Measurements from ENCODE around the gene CORO2A. TPM values are rescaled to one million over a fixed set of nuclear protein-coding genes. Genes with fewer than 3 reads are reported as not detected.

Gene CORO2A
- total RNA-seq, 1 donor from 2014 or later: 0.78 TPM

DNA sequence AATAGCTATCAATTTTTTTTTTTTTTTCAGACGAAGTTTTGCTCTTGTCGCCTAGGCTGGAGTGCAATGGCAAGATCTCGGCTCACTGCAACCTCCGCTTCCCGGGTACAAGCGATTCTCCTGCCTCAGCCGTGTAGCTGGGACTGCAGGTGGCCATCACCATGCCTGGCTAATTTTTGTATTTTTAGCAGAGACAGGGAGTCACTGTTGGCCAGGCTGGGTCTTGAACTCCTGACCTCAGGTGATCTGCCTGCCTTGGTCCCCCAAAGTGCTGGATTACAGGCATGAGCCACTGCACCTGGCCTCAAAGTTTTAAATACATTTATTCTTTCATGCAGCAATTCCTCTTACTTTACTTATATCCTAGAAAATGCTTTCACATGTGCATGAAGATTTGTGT, 91.0 kb downstream of the CORO2A start:
- DNase-seq: no peak
- CTCF ChIA-PET: interaction anchor here (0.7 to 1.0 kb wide), 3 partner anchors 8 to 222 kb away, joined by 3 read pairs; no protein-coding TSS in a partner anchor
- TF ChIP-seq, protein P1, sequence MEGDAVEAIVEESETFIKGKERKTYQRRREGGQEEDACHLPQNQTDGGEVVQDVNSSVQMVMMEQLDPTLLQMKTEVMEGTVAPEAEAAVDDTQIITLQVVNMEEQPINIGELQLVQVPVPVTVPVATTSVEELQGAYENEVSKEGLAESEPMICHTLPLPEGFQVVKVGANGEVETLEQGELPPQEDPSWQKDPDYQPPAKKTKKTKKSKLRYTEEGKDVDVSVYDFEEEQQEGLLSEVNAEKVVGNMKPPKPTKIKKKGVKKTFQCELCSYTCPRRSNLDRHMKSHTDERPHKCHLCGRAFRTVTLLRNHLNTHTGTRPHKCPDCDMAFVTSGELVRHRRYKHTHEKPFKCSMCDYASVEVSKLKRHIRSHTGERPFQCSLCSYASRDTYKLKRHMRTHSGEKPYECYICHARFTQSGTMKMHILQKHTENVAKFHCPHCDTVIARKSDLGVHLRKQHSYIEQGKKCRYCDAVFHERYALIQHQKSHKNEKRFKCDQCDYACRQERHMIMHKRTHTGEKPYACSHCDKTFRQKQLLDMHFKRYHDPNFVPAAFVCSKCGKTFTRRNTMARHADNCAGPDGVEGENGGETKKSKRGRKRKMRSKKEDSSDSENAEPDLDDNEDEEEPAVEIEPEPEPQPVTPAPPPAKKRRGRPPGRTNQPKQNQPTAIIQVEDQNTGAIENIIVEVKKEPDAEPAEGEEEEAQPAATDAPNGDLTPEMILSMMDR (IDR thresholded peaks at IDR 0.05): no peak

DNA sequence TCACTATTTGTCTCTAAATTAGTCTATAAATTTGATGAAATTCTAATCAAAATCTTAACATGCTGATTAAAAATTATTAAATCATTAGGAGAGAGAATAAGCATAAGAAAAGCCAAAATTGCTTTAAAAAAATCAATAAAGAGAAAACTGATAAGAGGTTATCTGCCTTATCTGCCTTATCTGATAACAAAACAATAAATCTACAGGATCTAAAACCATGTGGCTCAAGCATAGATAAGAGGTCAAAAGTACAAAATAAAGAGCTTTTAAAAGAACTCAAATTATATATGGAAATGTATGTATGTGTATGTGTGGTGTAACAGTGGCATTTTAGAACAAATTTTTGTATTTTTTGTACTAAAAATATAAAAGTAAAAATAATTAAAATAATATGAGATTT, 92.0 kb downstream of the CORO2A start:
- intact Hi-C loops (cut with micrococcal nuclease): loop anchor here (1.0 to 10.0 kb wide), 2 partner anchors 8 to 466 kb away; partner anchors contain the start of genes NCBP1 and TSTD2
- Mint-ChIP-seq H3K4me1 (peaks cover 72% of the 10 kb centered on the region), H3K27me3 (no peaks in the 10 kb centered on the region), H3K9me3 (no peaks in the 10 kb centered on the region), H3K36me3 (ENCODE audit: low read depth) (peaks cover 23% of the 10 kb centered on the region), H3K4me3 (no peak overlapping the region), H3K27ac (no peak overlapping the region)
- TF ChIP-seq, protein P1 (IDR thresholded peaks at IDR 0.05): no peak
- CTCF ChIA-PET: no interaction called here
- POLR2A ChIA-PET: interaction anchor here (1.0 to 1.7 kb wide), 2 partner anchors 19 to 55 kb away, joined by 3 to 7 read pairs; partner anchors contain the start of gene TRIM14
- ATAC-seq (ENCODE audit: low read depth) (no peak), DNase-seq (no peak)

More for the DNA sequence above, 91.0 kb downstream of the CORO2A start:
- ATAC-seq (ENCODE audit: low read depth): no peak
- H3K27ac Mint-ChIP-seq: peak overlapping the region; percentile 84
- intact Hi-C loops (cut with micrococcal nuclease): loop anchor here (10.0 kb wide), 1 partner anchor 467 kb away; the partner anchor contains the start of genes NCBP1 and TSTD2
- H3K36me3 Mint-ChIP-seq (ENCODE audit: low read depth): peaks cover 15% of the 10 kb centered on the region
- POLR2A ChIA-PET: interaction anchor here (0.6 to 1.4 kb wide), 7 partner anchors 17 to 179 kb away, joined by 3 to 14 read pairs (median 7); partner anchors contain the start of genes CORO2A, NANS, TBC1D2 and TRIM14
- H3K9me3 Mint-ChIP-seq: no peaks in the 10 kb centered on the region
- H3K4me3 Mint-ChIP-seq: peak overlapping the region; percentile 42
- peaks cover 82% of the 10 kb centered on the region for H3K4me1 Mint-ChIP-seq
- H3K27me3 Mint-ChIP-seq: no peaks in the 10 kb centered on the region

DNA sequence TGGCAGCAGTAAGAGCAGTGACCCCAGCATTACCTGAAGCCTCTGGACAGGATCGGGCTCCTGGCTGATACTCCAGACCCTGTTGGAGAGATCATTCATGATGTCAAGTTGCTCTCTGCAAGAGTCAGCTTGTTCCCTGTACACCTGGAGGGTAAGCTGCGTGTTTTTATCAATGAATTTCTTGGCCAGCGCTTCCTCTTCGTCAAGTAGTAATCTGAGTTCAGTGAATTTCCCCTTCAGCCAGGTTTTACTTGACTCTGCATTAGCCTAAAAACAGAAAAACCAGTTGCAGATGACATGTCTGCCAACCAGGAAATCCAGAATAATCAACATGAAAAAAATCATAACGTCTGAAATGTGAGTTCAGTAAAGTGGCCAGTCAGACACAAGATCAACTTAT, 92.5 kb downstream of the CORO2A start:
- Mint-ChIP-seq H3K36me3 (ENCODE audit: low read depth) (peaks cover 27% of the 10 kb centered on the region), H3K27ac (peak overlapping the region; percentile 68), H3K4me3 (peak overlapping the region; percentile 28), H3K27me3 (no peaks in the 10 kb centered on the region), H3K4me1 (peaks cover 67% of the 10 kb centered on the region), H3K9me3 (no peaks in the 10 kb centered on the region)
- CTCF ChIA-PET: no interaction called here
- POLR2A ChIA-PET: interaction anchor here (1.0 to 1.7 kb wide), 2 partner anchors 19 to 55 kb away, joined by 3 to 7 read pairs; partner anchors contain the start of gene TRIM14
- no peak for ATAC-seq (ENCODE audit: low read depth)
- TF ChIP-seq, protein P1 (IDR thresholded peaks at IDR 0.05): no peak
- no peak for DNase-seq
- intact Hi-C loops (cut with micrococcal nuclease): loop anchor here (1.0 to 10.0 kb wide), 2 partner anchors 8 to 465 kb away; partner anchors contain the start of genes NCBP1 and TSTD2

DNA sequence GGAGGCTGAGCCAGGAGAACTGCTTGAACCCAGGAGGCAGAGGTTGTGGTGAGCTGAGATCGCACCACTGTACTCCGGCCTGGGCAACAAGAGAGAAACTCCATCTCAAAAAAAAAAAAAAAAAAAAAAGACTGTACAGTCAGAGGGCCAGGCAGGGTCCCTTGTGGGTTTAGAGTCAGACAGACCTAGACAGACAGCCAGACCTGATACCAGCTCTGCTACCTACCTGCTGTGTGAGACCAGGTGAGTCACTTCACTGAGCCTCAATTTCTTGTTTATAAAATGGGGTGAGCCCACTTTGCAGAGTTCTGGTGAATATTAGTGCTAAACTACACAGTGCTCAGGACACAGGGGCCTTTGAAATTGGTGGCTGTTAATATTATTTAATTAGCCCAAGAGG, 93.1 kb downstream of the CORO2A start:
- CTCF ChIA-PET: no interaction called here
- H3K27me3 Mint-ChIP-seq: no peaks in the 10 kb centered on the region
- peaks cover 29% of the 10 kb centered on the region for H3K36me3 Mint-ChIP-seq (ENCODE audit: low read depth)
- H3K9me3 Mint-ChIP-seq: no peaks in the 10 kb centered on the region
- no peak for DNase-seq
- POLR2A ChIA-PET: interaction anchor here (0.6 to 1.7 kb wide), 2 partner anchors 20 to 93 kb away, joined by 6 to 7 read pairs; partner anchors contain the start of genes CORO2A and TRIM14
- H3K4me1 Mint-ChIP-seq: peaks cover 62% of the 10 kb centered on the region
- no peak for ATAC-seq (ENCODE audit: low read depth)
- TF ChIP-seq, protein P1 (IDR thresholded peaks at IDR 0.05): no peak
- no peak overlapping the region for H3K27ac Mint-ChIP-seq
- H3K4me3 Mint-ChIP-seq: no peak overlapping the region
- intact Hi-C loops (cut with micrococcal nuclease): no loop called here

DNA sequence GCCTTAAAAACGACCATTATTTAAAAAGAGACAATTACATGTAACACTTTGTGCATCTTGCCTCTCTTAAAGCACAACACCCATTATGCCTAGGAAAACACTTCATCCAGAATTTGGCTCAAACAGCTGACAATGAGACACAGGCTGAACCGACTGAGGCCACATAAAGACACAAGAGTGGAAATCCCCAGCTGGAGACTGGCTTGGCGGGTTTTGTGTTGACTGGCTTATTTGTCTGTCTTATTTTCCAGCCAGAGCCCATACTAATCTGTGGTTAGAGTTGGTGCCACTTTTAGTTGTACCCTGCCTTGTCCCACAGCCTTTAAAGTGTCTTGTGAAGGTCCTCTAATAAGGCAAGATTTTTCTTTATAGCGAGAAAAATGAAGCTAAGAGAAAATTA, 94.6 kb downstream of the CORO2A start:
- Mint-ChIP-seq H3K27me3 (no peaks in the 10 kb centered on the region), H3K4me3 (no peak overlapping the region), H3K27ac (no peak overlapping the region), H3K9me3 (no peaks in the 10 kb centered on the region), H3K36me3 (ENCODE audit: low read depth) (peaks cover 33% of the 10 kb centered on the region), H3K4me1 (peaks cover 51% of the 10 kb centered on the region)
- CTCF ChIA-PET: no interaction called here
- TF ChIP-seq, protein P1 (IDR thresholded peaks at IDR 0.05): no peak
- intact Hi-C loops (cut with micrococcal nuclease): no loop called here
- no peak for ATAC-seq (ENCODE audit: low read depth)
- POLR2A ChIA-PET: interaction anchor here (1.1 to 1.6 kb wide), 3 partner anchors 11 to 159 kb away, joined by 5 to 8 read pairs (median 5); no protein-coding TSS in a partner anchor
- DNase-seq: no peak

Data from activated B cell treated with CpG ODN at 0.5 μM for 24 hours (primary cell).